ENCODE measurements around the gene CMPK2.
"Not testable (repeated sequence)": the region's sequence is repeated elsewhere in the genome, so short reads cannot be mapped to it uniquely, and the experiment has no call there.

Gene CMPK2

GRCh38 chr2:6908291-6908690, 42.6 kb upstream of the CMPK2 start:
- FAIRE-seq (no peak), DNase-seq (ENCODE audit: insufficient read length, low spot score) (no peak)
- TF ChIP-seq CTCF (IDR thresholded peaks at IDR 0.05; ENCODE audit: insufficient read depth, missing control alignments) = no peak

- TF ChIP-seq CTCF (IDR thresholded peaks at IDR 0.05; ENCODE audit: insufficient read depth, missing control alignments) = no peak
- FAIRE-seq (no peak), DNase-seq (ENCODE audit: insufficient read length, low spot score) (no peak)
Observed at GRCh38 chr2:6906165-6906741, 40.5 kb upstream of the CMPK2 start.

- FAIRE-seq = no peak
- no peak for DNase-seq (ENCODE audit: insufficient read length, low spot score)
- no peak for TF ChIP-seq CTCF (IDR thresholded peaks at IDR 0.05; ENCODE audit: insufficient read depth, missing control alignments)
Observed at GRCh38 chr2:6905668-6906067, 40.0 kb upstream of the CMPK2 start.

- not testable (repeated sequence) for FAIRE-seq; DNase-seq (ENCODE audit: insufficient read length, low spot score)
Observed at GRCh38 chr2:6902581-6902980, 36.9 kb upstream of the CMPK2 start.

GRCh38 chr2:6896930-6897759, 31.4 kb upstream of the CMPK2 start:
- peak; percentile 53 for FAIRE-seq
- peak; percentile 72 for TF ChIP-seq CTCF (IDR thresholded peaks at IDR 0.05; ENCODE audit: insufficient read depth, missing control alignments)
- DNase-seq (ENCODE audit: insufficient read length, low spot score) = no peak

- DNase-seq (ENCODE audit: insufficient read length, low spot score) (no peak), FAIRE-seq (no peak)
- TF ChIP-seq CTCF (IDR thresholded peaks at IDR 0.05; ENCODE audit: insufficient read depth, missing control alignments) = no peak
Observed at GRCh38 chr2:6893876-6894482, 28.3 kb upstream of the CMPK2 start.

GRCh38 chr2:6888724-6889123, 23.0 kb upstream of the CMPK2 start:
- no peak for TF ChIP-seq CTCF (IDR thresholded peaks at IDR 0.05; ENCODE audit: insufficient read depth, missing control alignments)
- FAIRE-seq = no peak
- no peak for DNase-seq (ENCODE audit: insufficient read length, low spot score)
